Measurements from ENCODE around the gene PSME3IP1. TPM values are rescaled to one million over a fixed set of nuclear protein-coding genes. Genes with fewer than 3 reads are reported as not detected.

The PSME3IP1 gene
- polyA plus RNA-seq, 1 donor (not counting 4 experiments of a cell fraction or from before 2014, with no cell fraction given) = 75.7 TPM

GRCh38 chr16:57128771-57129389 lies 57.0 kb downstream of the PSME3IP1 start:
- Histone ChIP-seq H2AFZ (ENCODE audit: control insufficient read depth, low read length) (no peak overlapping the region), H3K9me1 (ENCODE audit: control insufficient read depth, extremely low read depth, insufficient read depth, low read length) (no peaks in the 10 kb centered on the region), H3K27ac (ENCODE audit: control insufficient read depth, insufficient read depth, low read length) (no peak overlapping the region), H3K36me3 (ENCODE audit: control insufficient read depth in 2 of 2, extremely low read depth in 1 of 2, insufficient read depth in 2 of 2, low read length in 2 of 2) (no peaks in the 10 kb centered on the region), H3K4me1 (ENCODE audit: control insufficient read depth, extremely low read depth, insufficient read depth, low read length) (no peaks in the 10 kb centered on the region), H3K27me3 (ENCODE audit: control insufficient read depth, extremely low read depth, insufficient read depth, low read length) (no peaks in the 10 kb centered on the region), H4K20me1 (ENCODE audit: control insufficient read depth, extremely low read depth, insufficient read depth, low read length) (no peaks in the 10 kb centered on the region), H3K4me2 (ENCODE audit: control insufficient read depth, extremely low read depth, insufficient read depth, low read depth, low read length) (no peak overlapping the region), H3K9me3 (ENCODE audit: control insufficient read depth, low read depth, low read length) (no peaks in the 10 kb centered on the region), H3K9ac (ENCODE audit: control insufficient read depth, extremely low read depth, insufficient read depth, low read length) (no peak overlapping the region), H3K79me2 (ENCODE audit: control insufficient read depth, insufficient read depth, low read length) (no peaks in the 10 kb centered on the region), H3K4me3 (ENCODE audit: control insufficient read depth in 2 of 3, extremely low read depth in 1 of 3, insufficient read depth in 2 of 3, low read depth in 1 of 3, low read length in 3 of 3) (no peak overlapping the region)
- FAIRE-seq = no peak
- dilution Hi-C loops (cut with MboI; ENCODE audit: extremely low pct_ligation_motif_present, low sequenced_read_pairs) = no loop called here
- no peak for TF ChIP-seq EZH2 (IDR thresholded peaks at IDR 0.05; ENCODE audit: low read length)
- no peak for TF ChIP-seq CTCF (optimal IDR thresholded peaks at IDR 0.05 in 1 of 3, IDR thresholded peaks at IDR 0.05 in 1 of 3, conservative IDR thresholded peaks at IDR 0.05 in 1 of 3; ENCODE audit: extremely low read depth in 1 of 3, insufficient read depth in 2 of 3, low read length in 3 of 3)
- DNase-seq (ENCODE audit: low read depth, low spot score) = no peak

- no peaks in the 10 kb centered on the region for H3K36me3 ChIP-seq (ENCODE audit: control insufficient read depth in 2 of 2, extremely low read depth in 1 of 2, insufficient read depth in 2 of 2, low read length in 2 of 2)
- no peaks in the 10 kb centered on the region for H3K4me1 ChIP-seq (ENCODE audit: control insufficient read depth, extremely low read depth, insufficient read depth, low read length)
- no peak overlapping the region for H3K4me2 ChIP-seq (ENCODE audit: control insufficient read depth, extremely low read depth, insufficient read depth, low read depth, low read length)
- no peak overlapping the region for H3K27ac ChIP-seq (ENCODE audit: control insufficient read depth, insufficient read depth, low read length)
- no peaks in the 10 kb centered on the region for H3K79me2 ChIP-seq (ENCODE audit: control insufficient read depth, insufficient read depth, low read length)
- no peaks in the 10 kb centered on the region for H3K9me3 ChIP-seq (ENCODE audit: control insufficient read depth, low read depth, low read length)
- dilution Hi-C loops (cut with MboI; ENCODE audit: extremely low pct_ligation_motif_present, low sequenced_read_pairs) = no loop called here
- H3K9ac ChIP-seq (ENCODE audit: control insufficient read depth, extremely low read depth, insufficient read depth, low read length) = no peak overlapping the region
- no peak overlapping the region for H3K4me3 ChIP-seq (ENCODE audit: control insufficient read depth in 2 of 3, extremely low read depth in 1 of 3, insufficient read depth in 2 of 3, low read depth in 1 of 3, low read length in 3 of 3)
- no peak overlapping the region for H2AFZ ChIP-seq (ENCODE audit: control insufficient read depth, low read length)
- FAIRE-seq = no peak
- H3K9me1 ChIP-seq (ENCODE audit: control insufficient read depth, extremely low read depth, insufficient read depth, low read length) = no peaks in the 10 kb centered on the region
- no peaks in the 10 kb centered on the region for H3K27me3 ChIP-seq (ENCODE audit: control insufficient read depth, extremely low read depth, insufficient read depth, low read length)
- no peaks in the 10 kb centered on the region for H4K20me1 ChIP-seq (ENCODE audit: control insufficient read depth, extremely low read depth, insufficient read depth, low read length)
- no peak for TF ChIP-seq CTCF (optimal IDR thresholded peaks at IDR 0.05 in 1 of 3, IDR thresholded peaks at IDR 0.05 in 1 of 3, conservative IDR thresholded peaks at IDR 0.05 in 1 of 3; ENCODE audit: extremely low read depth in 1 of 3, insufficient read depth in 2 of 3, low read length in 3 of 3)
- no peak for TF ChIP-seq EZH2 (IDR thresholded peaks at IDR 0.05; ENCODE audit: low read length)
- no peak for DNase-seq (ENCODE audit: low read depth, low spot score)
These were observed 58.0 kb downstream of the PSME3IP1 start for GRCh38 chr16:57127836-57128235.
